ENCODE measurements around the gene PLEKHG3.

Gene PLEKHG3

DNA sequence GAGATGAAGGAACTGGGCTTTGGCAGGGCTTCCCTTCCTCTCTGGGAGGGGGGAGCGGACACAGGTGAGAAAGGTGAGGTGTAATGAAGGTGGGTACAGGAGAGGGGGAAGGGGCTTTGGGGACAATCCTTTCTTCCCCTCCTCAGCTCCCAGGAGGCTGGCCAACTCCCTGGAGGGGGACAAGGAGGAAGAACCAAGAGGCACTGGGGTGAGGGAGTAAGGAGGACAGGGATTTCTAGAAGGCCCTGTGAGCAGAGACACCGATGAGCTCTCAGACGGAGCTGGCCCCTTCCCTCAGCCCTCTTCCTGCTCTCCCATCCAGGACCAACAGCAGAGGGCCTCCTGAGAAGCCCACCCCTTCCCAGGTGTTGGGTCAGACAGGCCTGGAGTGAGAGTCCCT, 53.4 kb downstream of the PLEKHG3 start:
- TF ChIP-seq, protein P1, sequence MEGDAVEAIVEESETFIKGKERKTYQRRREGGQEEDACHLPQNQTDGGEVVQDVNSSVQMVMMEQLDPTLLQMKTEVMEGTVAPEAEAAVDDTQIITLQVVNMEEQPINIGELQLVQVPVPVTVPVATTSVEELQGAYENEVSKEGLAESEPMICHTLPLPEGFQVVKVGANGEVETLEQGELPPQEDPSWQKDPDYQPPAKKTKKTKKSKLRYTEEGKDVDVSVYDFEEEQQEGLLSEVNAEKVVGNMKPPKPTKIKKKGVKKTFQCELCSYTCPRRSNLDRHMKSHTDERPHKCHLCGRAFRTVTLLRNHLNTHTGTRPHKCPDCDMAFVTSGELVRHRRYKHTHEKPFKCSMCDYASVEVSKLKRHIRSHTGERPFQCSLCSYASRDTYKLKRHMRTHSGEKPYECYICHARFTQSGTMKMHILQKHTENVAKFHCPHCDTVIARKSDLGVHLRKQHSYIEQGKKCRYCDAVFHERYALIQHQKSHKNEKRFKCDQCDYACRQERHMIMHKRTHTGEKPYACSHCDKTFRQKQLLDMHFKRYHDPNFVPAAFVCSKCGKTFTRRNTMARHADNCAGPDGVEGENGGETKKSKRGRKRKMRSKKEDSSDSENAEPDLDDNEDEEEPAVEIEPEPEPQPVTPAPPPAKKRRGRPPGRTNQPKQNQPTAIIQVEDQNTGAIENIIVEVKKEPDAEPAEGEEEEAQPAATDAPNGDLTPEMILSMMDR (IDR thresholded peaks at IDR 0.05; ENCODE audit: borderline replicate concordance, insufficient read depth, low read depth, low read length) = no peak
- no peak overlapping the region for H3K4me3 ChIP-seq (ENCODE audit: low read depth, low read length)

DNA sequence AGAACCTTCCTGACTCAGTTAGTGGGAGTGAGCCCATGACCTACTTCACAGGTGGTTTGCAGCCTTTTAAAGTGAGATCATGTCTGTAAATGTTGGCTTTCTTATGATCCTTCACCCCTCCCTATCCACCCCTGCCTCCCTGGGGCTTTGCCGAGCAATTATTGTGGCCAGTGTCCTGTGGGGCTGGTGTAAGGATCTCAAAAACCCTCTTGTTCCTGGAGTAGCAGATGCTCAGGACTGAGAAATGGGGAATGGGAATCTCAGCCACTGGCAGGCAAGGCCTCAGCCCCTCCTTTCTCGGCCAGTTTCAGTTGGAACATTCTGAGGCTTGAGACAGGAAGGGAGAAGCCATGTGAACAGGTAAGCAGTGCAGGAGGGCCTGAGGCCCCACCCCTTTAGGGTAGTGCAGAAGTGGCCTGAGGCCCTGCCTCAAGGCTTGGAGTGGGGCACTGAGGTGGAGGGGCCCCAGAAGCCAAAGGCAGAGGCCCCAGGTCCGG, 53.8 kb downstream of the PLEKHG3 start:
- TF ChIP-seq, protein P1 (IDR thresholded peaks at IDR 0.05; ENCODE audit: borderline replicate concordance, insufficient read depth, low read depth, low read length) = no peak
- no peak overlapping the region for H3K4me3 ChIP-seq (ENCODE audit: low read depth, low read length)

DNA sequence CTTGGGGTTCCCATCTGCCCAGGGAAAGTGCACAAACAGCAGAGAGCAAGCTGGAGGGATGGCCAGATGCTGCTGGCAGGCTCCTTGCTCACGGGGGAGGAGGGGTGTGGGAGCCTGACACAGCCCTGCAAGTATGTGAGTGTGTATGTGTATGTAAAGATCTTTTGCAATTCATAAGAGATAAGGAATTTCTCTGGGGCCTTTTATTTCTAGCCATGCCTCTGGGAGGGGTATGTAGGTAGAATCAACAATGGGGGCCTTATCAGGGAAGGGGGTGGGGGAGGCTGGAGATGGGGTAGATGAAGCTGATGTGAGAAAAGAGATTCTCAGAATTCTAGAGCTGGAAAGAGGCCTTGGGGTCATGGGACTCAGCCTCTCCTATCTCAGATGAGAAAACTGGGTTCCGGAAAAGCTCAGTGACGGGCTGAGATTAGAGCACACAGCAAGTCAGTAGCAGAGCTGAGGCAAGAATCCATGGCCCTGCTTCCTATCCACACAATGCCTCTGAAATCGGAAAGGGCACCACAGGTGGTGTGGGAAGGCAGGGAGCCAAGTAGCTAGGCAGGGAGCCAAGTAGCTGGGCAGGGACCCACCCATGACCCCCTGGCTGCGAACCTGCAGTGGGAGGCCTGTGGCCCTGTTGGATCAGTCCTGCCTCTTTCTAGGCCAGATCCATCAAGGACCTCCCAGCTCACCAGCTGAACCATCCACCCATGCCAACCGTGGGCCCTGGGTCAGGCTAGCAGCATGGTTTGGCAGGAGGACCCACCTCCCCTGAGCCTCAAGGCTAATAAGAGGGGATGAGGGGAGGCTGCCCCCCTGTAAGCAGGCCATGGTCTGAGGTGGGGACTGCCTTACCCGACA, 54.7 kb downstream of the PLEKHG3 start:
- no peak overlapping the region for H3K4me3 ChIP-seq (ENCODE audit: low read depth, low read length)
- TF ChIP-seq, protein P1 (IDR thresholded peaks at IDR 0.05; ENCODE audit: borderline replicate concordance, insufficient read depth, low read depth, low read length) = no peak

DNA sequence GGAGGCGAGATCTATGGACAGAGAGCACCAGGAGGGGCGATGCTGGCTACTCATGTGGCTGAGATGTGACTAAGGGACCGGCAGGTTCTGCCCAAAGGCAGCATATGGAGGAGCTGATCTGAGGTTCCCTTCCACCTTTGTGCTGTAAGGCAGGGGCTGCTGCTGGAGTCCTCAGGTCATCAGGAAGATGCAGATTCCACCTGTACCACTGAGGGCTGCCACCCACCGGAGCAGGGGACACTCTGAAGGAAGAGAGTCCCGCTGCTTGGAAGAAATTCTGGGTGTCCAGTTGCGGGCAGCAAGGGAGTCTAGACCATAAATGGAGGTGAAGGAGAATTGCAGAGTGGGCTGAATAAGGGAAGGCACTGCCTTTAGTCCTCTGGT, 55.3 kb downstream of the PLEKHG3 start:
- no peak overlapping the region for H3K4me3 ChIP-seq (ENCODE audit: low read depth, low read length)
- TF ChIP-seq, protein P1 (IDR thresholded peaks at IDR 0.05; ENCODE audit: borderline replicate concordance, insufficient read depth, low read depth, low read length) = no peak

DNA sequence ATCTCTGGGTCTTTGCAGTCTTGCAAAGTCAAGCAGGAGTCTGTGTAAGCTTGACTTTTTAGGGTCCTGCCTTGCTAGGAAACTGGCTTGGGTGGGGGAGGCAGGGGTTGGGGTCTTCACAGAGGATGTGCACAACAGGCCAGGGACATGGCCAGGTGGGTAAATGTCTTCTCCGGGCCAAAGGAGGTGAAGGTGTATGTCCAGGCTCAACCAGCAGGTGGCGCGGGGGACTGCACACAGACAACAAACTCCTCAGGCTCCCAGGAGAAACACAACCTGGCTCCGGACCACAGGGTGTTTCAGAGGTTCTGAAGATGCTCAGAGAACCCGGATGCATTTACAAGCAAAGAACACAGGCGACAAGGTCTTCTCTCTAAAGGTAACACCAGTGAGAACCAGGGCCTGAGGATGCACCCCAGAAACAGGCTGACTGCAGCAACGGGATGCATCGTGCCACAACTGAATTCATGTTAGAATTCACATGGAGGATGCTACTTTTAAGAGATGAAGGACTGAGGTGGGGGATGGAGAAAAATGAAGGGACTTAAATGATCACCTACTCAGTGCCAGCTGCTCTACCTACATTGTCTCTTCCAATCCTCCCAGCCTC, 56.0 kb downstream of the PLEKHG3 start:
- no peak overlapping the region for H3K4me3 ChIP-seq (ENCODE audit: low read depth, low read length)
- TF ChIP-seq, protein P1 (IDR thresholded peaks at IDR 0.05; ENCODE audit: borderline replicate concordance, insufficient read depth, low read depth, low read length) = peak; percentile 84

DNA sequence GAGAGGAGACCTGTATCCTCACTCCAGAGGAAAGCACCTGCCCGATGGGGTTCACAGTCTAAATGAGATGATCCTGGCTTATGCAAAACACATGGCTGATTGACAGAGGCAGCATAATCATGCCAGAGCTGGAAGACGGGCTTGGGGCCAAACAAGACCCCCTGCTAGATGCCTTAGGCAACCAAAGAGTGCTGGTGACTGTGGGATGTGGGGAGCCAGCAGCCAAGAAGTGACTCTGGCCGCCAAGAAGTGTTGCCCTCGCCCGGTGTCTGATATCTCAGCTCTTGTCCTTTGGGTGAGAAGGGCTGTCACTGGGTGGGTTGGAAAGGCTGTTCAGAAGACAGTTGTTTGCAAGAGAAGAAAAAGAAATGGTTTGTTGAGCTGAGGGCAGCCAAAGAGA, 56.7 kb downstream of the PLEKHG3 start:
- no peak overlapping the region for H3K4me3 ChIP-seq (ENCODE audit: low read depth, low read length)

More for the DNA sequence above, 56.7 kb downstream of the PLEKHG3 start:
- TF ChIP-seq, protein P1 (IDR thresholded peaks at IDR 0.05; ENCODE audit: borderline replicate concordance, insufficient read depth, low read depth, low read length) = no peak

Measured in GM12875 (cell line).